Kidney epithelial cell (primary cell): ENCODE measurements around the gene C2CD5. TPM values are rescaled to one million over a fixed set of nuclear protein-coding genes. Genes with fewer than 3 reads are reported as not detected.

ENCODE experiments used
- DNase-seq: peaks from one replicate; pipeline ENCODE4 v3.0.0-alpha.2; 2010; ENCODE audit warnings: low read depth
- H3K27me3 ChIP-seq: 2 replicates; pipeline ENCODE4 v1.6.0; 2011; ENCODE audit warnings: low read length; ENCODE audit not compliant: control insufficient read depth, insufficient read depth
- H3K36me3 ChIP-seq: 2 replicates; pipeline ENCODE4 v1.5.1; 2011; ENCODE audit warnings: low read length; ENCODE audit not compliant: control insufficient read depth, insufficient read depth
- H3K4me3 ChIP-seq: 2 replicates; pipeline ENCODE4 v1.5.1; 2011; ENCODE audit warnings: low read depth, mild to moderate bottlenecking, control low read depth, low read length
- total RNA-seq: library from RNA; depleted of rRNA; stranded (reverse); fragments of >200 nt; gene quantifications from 2 replicates; pipeline ENCODE4 v1.2.3, GENCODE V29; 2015
- TF ChIP-seq, protein P1 (sequence below): IDR thresholded peaks from 2 replicates; pipeline ENCODE4 v1.5.1; 2011; ENCODE audit warnings: mild to moderate bottlenecking, moderate library complexity, low read length, control low read depth, inconsistent platforms; ENCODE audit not compliant: insufficient read depth, poor library complexity, severe bottlenecking

C2CD5 gene
- total RNA-seq, 1 donor from 2014 or later: 19.3 TPM

DNA sequence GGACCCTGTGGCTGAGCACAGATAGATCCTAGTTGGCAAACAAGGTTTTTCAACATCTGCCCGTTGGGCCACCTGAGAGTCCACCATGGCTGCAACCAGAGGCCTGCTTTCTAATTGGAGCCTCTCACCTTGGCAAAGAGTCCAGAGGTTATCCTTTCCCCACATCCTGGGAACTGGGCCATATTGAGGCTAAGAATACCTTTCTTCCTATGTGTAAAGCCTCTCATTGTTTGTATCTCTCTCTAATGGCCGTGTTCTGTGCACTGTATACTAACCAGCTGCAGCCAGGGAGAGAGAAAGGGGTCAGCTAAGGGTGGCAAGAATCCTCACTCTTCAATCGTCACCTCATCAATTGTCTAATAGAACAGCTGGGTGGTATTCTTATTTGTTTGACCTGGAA, 130.8 kb downstream of the C2CD5 start:
- no peaks in the 10 kb centered on the region for H3K36me3 ChIP-seq
- H3K4me3 ChIP-seq: no peak overlapping the region
- no peaks in the 10 kb centered on the region for H3K27me3 ChIP-seq
- TF ChIP-seq, protein P1, sequence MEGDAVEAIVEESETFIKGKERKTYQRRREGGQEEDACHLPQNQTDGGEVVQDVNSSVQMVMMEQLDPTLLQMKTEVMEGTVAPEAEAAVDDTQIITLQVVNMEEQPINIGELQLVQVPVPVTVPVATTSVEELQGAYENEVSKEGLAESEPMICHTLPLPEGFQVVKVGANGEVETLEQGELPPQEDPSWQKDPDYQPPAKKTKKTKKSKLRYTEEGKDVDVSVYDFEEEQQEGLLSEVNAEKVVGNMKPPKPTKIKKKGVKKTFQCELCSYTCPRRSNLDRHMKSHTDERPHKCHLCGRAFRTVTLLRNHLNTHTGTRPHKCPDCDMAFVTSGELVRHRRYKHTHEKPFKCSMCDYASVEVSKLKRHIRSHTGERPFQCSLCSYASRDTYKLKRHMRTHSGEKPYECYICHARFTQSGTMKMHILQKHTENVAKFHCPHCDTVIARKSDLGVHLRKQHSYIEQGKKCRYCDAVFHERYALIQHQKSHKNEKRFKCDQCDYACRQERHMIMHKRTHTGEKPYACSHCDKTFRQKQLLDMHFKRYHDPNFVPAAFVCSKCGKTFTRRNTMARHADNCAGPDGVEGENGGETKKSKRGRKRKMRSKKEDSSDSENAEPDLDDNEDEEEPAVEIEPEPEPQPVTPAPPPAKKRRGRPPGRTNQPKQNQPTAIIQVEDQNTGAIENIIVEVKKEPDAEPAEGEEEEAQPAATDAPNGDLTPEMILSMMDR: no peak
- DNase-seq: no peak

DNA sequence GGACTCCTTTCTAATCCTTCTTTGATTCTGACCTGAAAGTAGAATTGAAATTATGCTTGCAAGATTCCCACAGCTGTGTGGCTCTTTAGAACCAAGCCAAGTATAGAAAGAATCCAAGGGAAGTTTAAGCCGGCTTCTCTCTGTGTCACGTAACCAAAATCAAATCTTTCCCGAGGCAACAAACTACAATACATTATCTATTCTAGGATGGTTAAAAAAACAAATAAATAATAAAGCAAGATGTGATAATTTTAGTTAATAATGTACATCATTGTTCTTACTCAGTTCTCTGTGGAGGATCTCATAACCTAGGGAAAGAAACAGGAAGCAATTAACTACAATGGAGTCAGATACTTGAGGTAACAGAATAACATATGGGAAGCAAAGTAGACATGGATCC, 131.8 kb downstream of the C2CD5 start:
- TF ChIP-seq, protein P1: no peak
- Histone ChIP-seq H3K4me3 (no peak overlapping the region), H3K36me3 (no peaks in the 10 kb centered on the region), H3K27me3 (no peaks in the 10 kb centered on the region)
- no peak for DNase-seq

DNA sequence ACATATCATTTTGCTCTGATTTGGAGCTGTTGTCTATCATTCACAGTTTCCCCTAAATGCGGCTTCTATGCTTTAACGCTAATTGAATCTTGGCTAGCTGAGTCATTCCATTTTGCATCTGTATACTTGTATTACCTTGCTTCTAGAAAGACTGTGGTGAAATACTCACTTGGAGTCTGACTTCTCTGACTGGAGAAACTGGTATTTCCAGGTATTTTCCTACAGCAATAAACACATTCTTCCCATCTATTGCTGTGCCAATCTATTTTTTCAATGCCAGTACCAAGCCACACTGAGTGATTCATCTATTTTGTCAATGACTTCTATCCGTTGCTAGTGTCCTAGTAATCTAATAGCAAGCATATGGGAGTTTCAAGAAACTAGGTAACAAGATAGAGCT, 133.9 kb downstream of the C2CD5 start:
- no peaks in the 10 kb centered on the region for H3K36me3 ChIP-seq
- no peak overlapping the region for H3K4me3 ChIP-seq
- TF ChIP-seq, protein P1: no peak
- peak; percentile 34 for DNase-seq
- no peaks in the 10 kb centered on the region for H3K27me3 ChIP-seq

DNA sequence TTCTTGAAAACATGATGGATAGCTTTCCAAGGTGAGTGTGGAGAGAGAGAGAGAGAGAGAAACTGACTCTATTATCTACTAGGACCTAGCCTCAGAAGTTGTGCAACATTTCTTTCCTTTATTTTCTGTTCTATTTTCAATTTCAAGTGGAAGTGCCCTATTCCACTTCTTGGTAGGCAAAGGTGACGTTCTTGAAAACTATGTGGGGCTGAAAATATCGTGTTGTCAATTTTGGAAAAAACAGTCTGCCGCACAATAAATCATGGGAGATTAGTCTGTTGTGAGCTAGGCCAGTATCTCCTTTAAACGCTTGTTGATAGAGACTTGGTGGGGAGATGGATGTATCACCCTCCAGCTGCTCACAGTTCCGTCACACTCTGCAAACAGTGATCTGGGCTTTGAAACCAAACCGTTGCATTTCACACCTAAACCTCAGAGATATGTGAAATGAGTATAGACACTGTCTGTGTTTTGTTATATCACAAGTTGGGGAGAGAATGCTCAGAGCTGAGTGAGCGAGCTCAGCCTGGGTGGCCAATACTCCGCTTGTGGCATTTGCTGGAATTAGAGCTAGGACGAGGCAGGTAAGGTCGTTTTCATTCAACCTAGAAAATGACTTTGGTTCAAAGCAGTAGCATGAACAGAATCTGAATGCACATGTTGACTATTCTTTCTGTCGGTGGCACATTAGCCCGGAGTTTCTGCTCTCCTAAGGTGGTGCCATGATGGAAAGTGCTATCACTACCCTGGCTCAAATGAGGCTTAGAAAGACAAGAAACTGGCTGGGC, 134.8 kb downstream of the C2CD5 start:
- TF ChIP-seq, protein P1: no peak
- DNase-seq: no peak
- H3K4me3 ChIP-seq: no peak overlapping the region
- H3K27me3 ChIP-seq: no peaks in the 10 kb centered on the region
- no peaks in the 10 kb centered on the region for H3K36me3 ChIP-seq

DNA sequence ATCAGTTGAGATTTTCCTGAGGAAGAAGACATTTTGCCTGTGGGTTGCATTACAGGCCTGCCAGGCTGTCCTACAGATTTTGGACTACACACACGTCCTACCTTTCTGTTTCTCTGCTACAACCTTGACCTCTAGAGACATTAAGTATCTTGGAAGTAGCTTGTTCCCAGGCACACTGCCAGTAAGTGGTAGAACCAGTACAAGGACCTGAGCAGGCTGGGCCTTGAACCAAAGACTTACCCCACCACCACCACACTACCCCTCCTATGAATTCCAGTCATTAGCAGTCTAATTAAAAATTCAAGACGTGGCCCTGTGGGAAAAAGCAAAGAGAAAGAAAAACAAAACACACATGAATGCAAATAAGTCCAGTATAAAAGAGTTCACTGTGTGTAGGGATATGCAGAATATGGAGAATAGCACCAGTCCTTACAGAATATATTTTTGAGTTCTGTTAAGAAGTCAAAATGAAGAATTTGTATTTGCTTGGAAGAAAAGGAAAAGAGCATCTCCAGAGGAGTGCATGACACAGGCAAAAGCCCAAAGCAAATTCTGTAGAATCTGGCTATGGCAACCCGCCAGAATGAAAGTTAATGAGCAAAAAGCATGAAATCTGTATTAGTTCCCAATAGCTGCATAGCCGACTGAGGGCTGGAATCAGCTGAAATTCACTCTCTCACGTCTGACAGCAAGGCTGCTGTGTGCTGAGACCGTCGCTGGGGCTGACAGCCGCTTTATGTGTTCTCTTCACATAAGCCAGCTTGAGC, 135.5 kb downstream of the C2CD5 start:
- no peak overlapping the region for H3K4me3 ChIP-seq

More for the DNA sequence above, 135.5 kb downstream of the C2CD5 start:
- no peak for DNase-seq
- Histone ChIP-seq H3K27me3 (no peaks in the 10 kb centered on the region), H3K36me3 (no peaks in the 10 kb centered on the region)
- TF ChIP-seq, protein P1: no peak
